Fibroblast of lung (primary cell): Measurements from ENCODE around the gene ACYP2. TPM values are rescaled to one million over a fixed set of nuclear protein-coding genes. Genes with fewer than 3 reads are reported as not detected.

Source experiments
- DNase-seq, 2 donors: peaks; one replicate each; pipeline versions ENCODE4 v3.0.0 to v3.0.0-alpha.2; 2010; ENCODE audit warnings: low read depth in 2 of 2
- H2AFZ ChIP-seq: 2 replicates; pipeline ENCODE4 v1.5.1; 2012; ENCODE audit warnings: low read length, control low read depth, inconsistent platforms
- H3K27ac ChIP-seq: 2 replicates; pipeline ENCODE4 v1.5.1; 2011; ENCODE audit warnings: low read length, control low read depth; ENCODE audit not compliant: insufficient read depth
- H3K27me3 ChIP-seq: 2 replicates; pipeline ENCODE4 v1.5.1; 2011; ENCODE audit warnings: mild to moderate bottlenecking, low read length; ENCODE audit not compliant: control insufficient read depth, insufficient read depth
- H3K36me3 ChIP-seq: 2 replicates; pipeline ENCODE4 v1.5.1; 2011; ENCODE audit warnings: low read length; ENCODE audit not compliant: control insufficient read depth, insufficient read depth
- H3K4me1 ChIP-seq: 2 replicates; pipeline ENCODE4 v1.5.1; 2011; ENCODE audit warnings: low read length; ENCODE audit not compliant: control insufficient read depth, insufficient read depth; ENCODE audit errors: extremely low read depth
- H3K4me2 ChIP-seq: 2 replicates; pipeline ENCODE4 v1.5.1; 2011; ENCODE audit warnings: low read length, control low read depth; ENCODE audit not compliant: insufficient read depth; ENCODE audit errors: extremely low read depth
- H3K4me3 ChIP-seq, 4 experiments: fragments of 200-600 bp in 1 of 4; sonication (generic) in 1 of 4; replicated peaks in 1 of 4; 2 replicates each; pipeline ENCODE4 v1.5.1; 2011 to 2016; ENCODE audit warnings: low read length in 4 of 4, low read depth in 3 of 4, mild to moderate bottlenecking in 3 of 4, control low read depth in 2 of 4, inconsistent platforms in 1 of 4, mixed read lengths in 1 of 4; ENCODE audit not compliant: insufficient read depth in 1 of 4; ENCODE audit errors: control extremely low read depth in 1 of 4
- H3K79me2 ChIP-seq: 2 replicates; pipeline ENCODE4 v1.5.1; 2012; ENCODE audit warnings: mild to moderate bottlenecking, low read length, inconsistent platforms; ENCODE audit not compliant: control insufficient read depth, insufficient read depth
- H3K9ac ChIP-seq: 2 replicates; pipeline ENCODE4 v1.5.1; 2011; ENCODE audit warnings: mild to moderate bottlenecking, low read length, control low read depth; ENCODE audit not compliant: insufficient read depth
- H3K9me3 ChIP-seq: 2 replicates; pipeline ENCODE4 v1.5.1; 2012; ENCODE audit warnings: low read depth, low read length; ENCODE audit not compliant: control insufficient read depth, insufficient read depth
- H4K20me1 ChIP-seq: 2 replicates; pipeline ENCODE4 v1.5.1; 2011; ENCODE audit warnings: low read length; ENCODE audit not compliant: control insufficient read depth, insufficient read depth; ENCODE audit errors: extremely low read depth
- EZH2 ChIP-seq: IDR thresholded peaks from 2 replicates; pipeline ENCODE4 v1.5.1; 2012; ENCODE audit warnings: low read length, control low read depth, mild to moderate bottlenecking; ENCODE audit errors: missing control alignments
- polyA plus RNA-seq, 2 donors: library from polyadenylated mRNA; depleted of rRNA in 1 of 2; stranded (reverse) in 1 of 2; unstranded in 1 of 2; fragments of >200 nt; gene quantifications; 2 replicates each; pipeline ENCODE4 v1.2.1, GENCODE V29; 2011 to 2012; ENCODE audit warnings: missing spikeins in 1 of 2
- total RNA-seq: library from RNA; depleted of rRNA; stranded (reverse); fragments of >200 nt; gene quantifications from 2 replicates; pipeline ENCODE4 v1.2.1, GENCODE V29; 2014
- TF ChIP-seq, protein P1 (sequence below), 2 donors: IDR thresholded peaks in 1 of 2; conservative IDR thresholded peaks in 1 of 2; 1 replicate in 1 of 2; 2 replicates in 1 of 2; pipeline ENCODE4 v1.5.1; 2011 to 2012; ENCODE audit warnings: low read length in 2 of 2, control low read depth in 1 of 2, inconsistent platforms in 1 of 2, low read depth in 1 of 2, mild to moderate bottlenecking in 1 of 2

The ACYP2 gene
- total and polyA plus RNA-seq, 2 donors (not counting 1 experiment from before 2014, with no cell fraction given): 9.7 to 24.4 TPM

GRCh38 chr2:54073796-54074195, 41.6 kb upstream of the ACYP2 start:
- Histone ChIP-seq H2AFZ (no peak overlapping the region), H3K36me3 (no peaks in the 10 kb centered on the region), H3K4me1 (no peaks in the 10 kb centered on the region), H3K4me2 (no peak overlapping the region), H3K9me3 (no peaks in the 10 kb centered on the region), H3K9ac (no peak overlapping the region), H3K27me3 (no peaks in the 10 kb centered on the region), H3K27ac (no peak overlapping the region), H3K4me3 (no peak overlapping the region), H3K79me2 (no peaks in the 10 kb centered on the region), H4K20me1 (no peaks in the 10 kb centered on the region)
- TF ChIP-seq EZH2: no peak
- TF ChIP-seq, protein P1, sequence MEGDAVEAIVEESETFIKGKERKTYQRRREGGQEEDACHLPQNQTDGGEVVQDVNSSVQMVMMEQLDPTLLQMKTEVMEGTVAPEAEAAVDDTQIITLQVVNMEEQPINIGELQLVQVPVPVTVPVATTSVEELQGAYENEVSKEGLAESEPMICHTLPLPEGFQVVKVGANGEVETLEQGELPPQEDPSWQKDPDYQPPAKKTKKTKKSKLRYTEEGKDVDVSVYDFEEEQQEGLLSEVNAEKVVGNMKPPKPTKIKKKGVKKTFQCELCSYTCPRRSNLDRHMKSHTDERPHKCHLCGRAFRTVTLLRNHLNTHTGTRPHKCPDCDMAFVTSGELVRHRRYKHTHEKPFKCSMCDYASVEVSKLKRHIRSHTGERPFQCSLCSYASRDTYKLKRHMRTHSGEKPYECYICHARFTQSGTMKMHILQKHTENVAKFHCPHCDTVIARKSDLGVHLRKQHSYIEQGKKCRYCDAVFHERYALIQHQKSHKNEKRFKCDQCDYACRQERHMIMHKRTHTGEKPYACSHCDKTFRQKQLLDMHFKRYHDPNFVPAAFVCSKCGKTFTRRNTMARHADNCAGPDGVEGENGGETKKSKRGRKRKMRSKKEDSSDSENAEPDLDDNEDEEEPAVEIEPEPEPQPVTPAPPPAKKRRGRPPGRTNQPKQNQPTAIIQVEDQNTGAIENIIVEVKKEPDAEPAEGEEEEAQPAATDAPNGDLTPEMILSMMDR (conservative IDR thresholded peaks at IDR 0.05 in 1 of 2, IDR thresholded peaks at IDR 0.05 in 1 of 2; ENCODE audit: low read depth in 1 of 2, low read length in 2 of 2): no peak
- DNase-seq: peak in 1 of 2 donors; percentile 90

DNA sequence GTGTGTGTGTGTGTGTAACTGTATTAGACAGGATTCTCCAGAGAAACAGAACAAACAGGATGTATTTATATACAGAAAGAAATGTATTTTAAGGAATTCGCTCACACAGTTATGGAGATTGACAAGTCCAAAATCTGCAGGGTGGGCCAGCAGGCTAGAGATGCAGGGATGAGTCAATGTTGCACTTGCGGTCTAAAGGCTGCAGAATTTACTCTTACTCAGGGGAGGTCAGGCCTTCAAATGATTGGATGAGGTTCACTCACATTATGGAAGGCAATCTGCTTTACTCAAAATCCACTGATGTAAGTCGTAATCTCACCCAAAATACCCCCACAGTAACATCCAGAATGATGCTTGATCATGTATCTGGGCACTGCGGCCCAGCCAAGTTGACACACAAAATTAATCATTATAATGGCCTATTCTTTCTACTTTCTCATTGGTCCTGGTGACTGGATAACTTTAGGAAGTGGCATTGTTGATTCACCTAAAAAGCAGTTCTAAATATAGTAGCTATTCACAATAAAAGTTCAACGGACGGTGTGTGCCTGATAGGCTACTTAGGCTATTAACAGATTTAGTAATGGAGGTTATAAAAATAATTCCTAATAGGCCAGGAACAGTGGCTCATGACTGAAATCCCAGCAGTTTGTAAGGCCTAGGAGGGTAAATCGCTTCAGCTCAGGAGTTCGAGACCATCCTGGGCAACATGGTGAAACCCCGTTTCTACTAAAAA, 40.6 kb upstream of the ACYP2 start:
- H3K27me3 ChIP-seq: no peaks in the 10 kb centered on the region
- TF ChIP-seq, protein P1 (conservative IDR thresholded peaks at IDR 0.05 in 1 of 2, IDR thresholded peaks at IDR 0.05 in 1 of 2; ENCODE audit: low read depth in 1 of 2, low read length in 2 of 2): no peak
- TF ChIP-seq EZH2: no peak
- no peak overlapping the region for H3K4me2 ChIP-seq
- H3K27ac ChIP-seq: no peak overlapping the region
- H3K9ac ChIP-seq: no peak overlapping the region
- H3K4me1 ChIP-seq: no peaks in the 10 kb centered on the region
- H4K20me1 ChIP-seq: no peaks in the 10 kb centered on the region
- no peaks in the 10 kb centered on the region for H3K36me3 ChIP-seq
- H2AFZ ChIP-seq: no peak overlapping the region
- no peaks in the 10 kb centered on the region for H3K79me2 ChIP-seq
- H3K9me3 ChIP-seq: no peaks in the 10 kb centered on the region
- no peak overlapping the region for H3K4me3 ChIP-seq
- peak in 1 of 2 donors; percentile 97 for DNase-seq

GRCh38 chr2:54076586-54076985, 38.8 kb upstream of the ACYP2 start:
- Histone ChIP-seq H4K20me1 (no peaks in the 10 kb centered on the region), H3K27ac (no peak overlapping the region), H3K27me3 (no peaks in the 10 kb centered on the region), H3K9me3 (no peaks in the 10 kb centered on the region), H3K4me1 (no peaks in the 10 kb centered on the region), H3K36me3 (no peaks in the 10 kb centered on the region), H3K9ac (no peak overlapping the region), H3K4me3 (no peak overlapping the region), H2AFZ (no peak overlapping the region), H3K4me2 (no peak overlapping the region), H3K79me2 (no peaks in the 10 kb centered on the region)
- no peak for DNase-seq
- TF ChIP-seq, protein P1 (conservative IDR thresholded peaks at IDR 0.05 in 1 of 2, IDR thresholded peaks at IDR 0.05 in 1 of 2; ENCODE audit: low read depth in 1 of 2, low read length in 2 of 2): no peak
- no peak for TF ChIP-seq EZH2
